Adrenal gland (tissue), 12 donors: Measurements from ENCODE around the gene CYP24A1. TPM values are rescaled to one million over a fixed set of nuclear protein-coding genes. Genes with fewer than 3 reads are reported as not detected.

Experiments
- DNase-seq, 7 donors: peaks; one replicate each; pipeline ENCODE4 v3.0.0-alpha.2; 2019 to 2020
- H3K27ac ChIP-seq, 5 donors: fragments of 200-600 bp; sonication (generic) in 4 of 5; 1 replicate in 3 of 5; 2 replicates in 2 of 5; pipeline versions ENCODE4 v1.5.1 to v1.8.0; 2016 to 2020; ENCODE audit warnings: mild to moderate bottlenecking in 1 of 5
- H3K27me3 ChIP-seq: fragments of 200-600 bp; 2 replicates; pipeline ENCODE4 v1.8.0; 2021
- H3K36me3 ChIP-seq, 2 donors: fragments of 200-600 bp; replicated peaks in 1 of 2; 1 replicate in 1 of 2; 2 replicates in 1 of 2; pipeline versions ENCODE4 v1.5.1 to v1.8.0; 2018 to 2022
- H3K4me1 ChIP-seq, 2 donors: fragments of 200-600 bp; replicated peaks in 1 of 2; 1 replicate in 1 of 2; 2 replicates in 1 of 2; pipeline versions ENCODE4 v1.5.1 to v1.8.0; 2018 to 2021
- H3K4me3 ChIP-seq, 4 donors: fragments of 200-600 bp; sonication (generic) in 3 of 4; one replicate each; pipeline ENCODE4 v1.5.1; 2016 to 2018
- H3K9me3 ChIP-seq, 3 donors: fragments of 200-600 bp; sonication (generic) in 1 of 3; replicated peaks in 1 of 3; 1 replicate in 2 of 3; 2 replicates in 1 of 3; pipeline versions ENCODE4 v1.5.1 to v1.8.0; 2016 to 2021
- CTCF ChIP-seq, 6 experiments: fragments of 450-650 bp in 4 of 6; fragments of 200-600 bp in 2 of 6; sonication (generic) in 1 of 6; IDR thresholded peaks; 1 replicate in 5 of 6; 2 replicates in 1 of 6; pipeline versions ENCODE4 v1.5.1 to v1.8.0; 2016 to 2021; ENCODE audit warnings: antibody characterized with exemption in 6 of 6, mild to moderate bottlenecking in 2 of 6, moderate library complexity in 1 of 6
- POLR2A ChIP-seq, 2 donors: fragments of 450-650 bp; IDR thresholded peaks; one replicate each; pipeline ENCODE4 v1.6.1; 2017; ENCODE audit warnings: antibody characterized with exemption in 2 of 2, mild to moderate bottlenecking in 2 of 2, moderate library complexity in 1 of 2
- WGBS, 4 donors: extraction: QIAGEN DNeasy Blood & Tissue Kit in 2 of 4; methylation state at CpG; one replicate each; pipeline versions ENCODE4 v1.1.5 to v1.1.7; 2013 to 2017; 5-methylcytosine and 5-hydroxymethylcytosine counted together
- intact Hi-C, 2 donors: fragments of 100-400 bp; cut with DNase I; formaldehyde crosslinking; loops; one replicate each; pipeline versions ENCODE4 v1.14.1 to v1.15.0; 2022 to 2023
- polyA plus RNA-seq, 3 donors: library from polyadenylated mRNA; stranded (reverse); fragments of 200-250 nt in 2 of 3; fragments of 350-450 nt in 1 of 3; fragmentation: Illumina TruSeq in 1 of 3; extraction: RNeasy Lipid Tissue Mini Kit (QIAGEN cat#74804) in 1 of 3; gene quantifications; one replicate each; pipeline ENCODE4 v1.2.3, GENCODE V29; 2013 to 2014
- total RNA-seq, 9 donors: library from RNA; depleted of rRNA in 4 of 9; stranded (reverse); fragments of >200 nt in 4 of 9; fragments of 120-200 nt in 1 of 9; fragmentation: NEBNext Ultra II Directional in 1 of 9; extraction: Animal tissue kit (Norgen Biotek cat#: 25700) in 1 of 9; gene quantifications; one replicate each; pipeline versions ENCODE4 v1.1.0 to v1.2.4, GENCODE V29; 2013 to 2023
- donor health status: healthy with polysubstance abuse.
- donor health status: Bipolar disorder and iron deficiency.
- donor health status: DM: yes; HTN: yes; CAD: no.
- donor health status: DM: no; HTN: no; CAD: no.
- donor health status: DM: no; HTN: no; CAD: no.
- donor health status: DM: yes; HTN: yes; CAD: no.

The CYP24A1 gene
- total and polyA plus RNA-seq, 12 donors = 0.09 TPM; not detected in 11

GRCh38 chr20:54199283-54199682, 25.5 kb upstream of the CYP24A1 start:
- intact Hi-C loops = loop anchor here (5.0 kb wide), 2 partner anchors 97 to 102 kb away; no protein-coding TSS in a partner anchor
- Histone ChIP-seq H3K36me3 (no peaks in the 10 kb centered on the region), H3K9me3 (no peaks in the 10 kb centered on the region), H3K4me3 (no peak overlapping the region), H3K27ac (no peak overlapping the region), H3K4me1 (peaks cover 0 to 5% of the 10 kb centered on the region in 2 donors), H3K27me3 (no peaks in the 10 kb centered on the region)
- TF ChIP-seq CTCF (IDR thresholded peaks at IDR 0.05) (no peak), POLR2A (IDR thresholded peaks at IDR 0.05) (no peak)
- DNase-seq = no peak
- WGBS, 4 donors = 58 to 71% (median 65%) methylated on average over 6 of the region's 6 CpGs

- H3K4me3 ChIP-seq = no peak overlapping the region
- no peaks in the 10 kb centered on the region for H3K36me3 ChIP-seq
- TF ChIP-seq POLR2A (IDR thresholded peaks at IDR 0.05) (no peak), CTCF (IDR thresholded peaks at IDR 0.05) (no peak)
- WGBS, 4 donors = 79 to 81% (median 80%) methylated on average over 13 of the region's 13 CpGs
- intact Hi-C loops = loop anchor here (5.0 kb wide), 2 partner anchors 96 to 101 kb away; no protein-coding TSS in a partner anchor
- H3K9me3 ChIP-seq = no peaks in the 10 kb centered on the region
- DNase-seq = no peak
- H3K4me1 ChIP-seq = peaks cover 0 to 5% of the 10 kb centered on the region in 2 donors
- H3K27me3 ChIP-seq = no peaks in the 10 kb centered on the region
- no peak overlapping the region for H3K27ac ChIP-seq
These were observed 24.1 kb upstream of the CYP24A1 start for GRCh38 chr20:54197621-54198604.

DNA sequence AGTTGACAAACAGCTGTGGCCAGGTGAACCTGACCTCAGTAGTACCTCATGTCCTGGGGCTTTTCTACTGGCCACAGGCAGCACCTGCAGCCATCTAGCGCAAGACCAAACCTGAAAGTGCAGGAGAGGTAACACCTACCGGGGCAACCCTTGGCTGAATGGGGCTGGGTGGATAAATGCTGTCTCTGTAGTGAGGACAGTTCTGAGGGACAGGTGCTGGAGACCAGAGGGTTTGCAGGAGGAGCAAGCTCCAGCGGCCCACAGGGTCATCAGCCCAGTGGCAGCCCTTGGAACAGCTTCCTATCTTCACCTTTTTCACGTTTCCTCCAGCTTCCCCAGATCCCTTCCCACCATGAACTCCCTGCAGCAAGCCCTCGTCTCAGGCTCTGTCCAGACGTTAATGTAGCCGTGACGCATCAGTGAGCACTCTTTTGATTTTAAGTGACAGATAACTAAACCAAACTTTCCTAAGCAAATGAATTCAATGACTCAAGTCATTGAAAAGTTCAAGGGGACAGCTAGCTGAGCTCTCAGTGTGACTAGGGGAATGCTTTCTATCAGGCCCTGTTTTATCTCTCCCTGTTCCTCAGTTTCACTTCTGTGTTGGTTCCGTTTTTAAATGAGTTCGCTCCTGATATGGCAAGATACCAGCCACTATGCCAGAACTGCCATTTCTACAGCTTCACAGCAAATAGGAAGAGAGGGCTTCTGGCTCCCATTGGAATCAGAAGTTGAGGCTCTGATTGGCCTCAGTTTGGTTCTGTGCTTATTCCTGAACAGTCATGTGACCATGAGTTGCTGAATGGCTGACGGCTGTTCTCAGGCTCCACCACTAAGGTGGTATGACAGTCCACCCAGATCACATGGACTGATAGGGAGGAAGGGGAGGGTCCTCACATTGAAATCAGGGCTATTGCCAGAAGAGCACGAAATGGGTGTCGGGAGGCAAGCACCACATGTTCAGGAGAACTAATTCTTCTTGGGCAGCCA, 22.0 kb upstream of the CYP24A1 start:
- intact Hi-C loops = loop anchor here (5.0 kb wide), 2 partner anchors 93 to 98 kb away; no protein-coding TSS in a partner anchor
- H3K27ac ChIP-seq = peak overlapping the region in 1 of 5 donors; percentile 55
- TF ChIP-seq POLR2A (IDR thresholded peaks at IDR 0.05) (no peak), CTCF (IDR thresholded peaks at IDR 0.05) (no peak)
- H3K36me3 ChIP-seq = no peaks in the 10 kb centered on the region
- no peaks in the 10 kb centered on the region for H3K27me3 ChIP-seq
- 67 to 73% (median 72%) methylated on average over 12 to 13 of the region's 13 CpGs for WGBS, 4 donors
- no peak overlapping the region for H3K4me3 ChIP-seq
- peaks cover 0 to 5% of the 10 kb centered on the region in 2 donors for H3K4me1 ChIP-seq
- no peaks in the 10 kb centered on the region for H3K9me3 ChIP-seq
- peak in 1 of 7 donors; percentile 20 for DNase-seq
